GM13977 (cell line): ENCODE results near the gene EEF2K.

Source experiments
- DNase-seq: peaks from one replicate; pipeline ENCODE4 v3.0.0; 2012; ENCODE audit warnings: low spot score
- in situ Hi-C: fragments of 300-500 bp; cut with MboI; formaldehyde crosslinking; loops from one replicate; pipeline ENCODE4 v1.12.0; 2022; ENCODE audit warnings: low sequenced_read_pairs, low pct_unique_long_range_greater_than_20kb, mixed read lengths, inconsistent platforms; ENCODE audit not compliant: unreplicated experiment
- TF ChIP-seq, protein P1 (sequence below): IDR thresholded peaks from 2 replicates; pipeline ENCODE4 v1.5.1; 2012; ENCODE audit warnings: mild to moderate bottlenecking, control low read depth; ENCODE audit not compliant: insufficient read depth; ENCODE audit errors: extremely low read depth, missing control alignments

Gene EEF2K

GRCh38 chr16:22285080-22285479, 79.0 kb downstream of the EEF2K start:
- in situ Hi-C loops, result loop anchor here (25.0 kb wide), 1 partner anchor 273 kb away; the partner anchor contains the start of genes MOSMO and PDZD9
- TF ChIP-seq, protein P1, sequence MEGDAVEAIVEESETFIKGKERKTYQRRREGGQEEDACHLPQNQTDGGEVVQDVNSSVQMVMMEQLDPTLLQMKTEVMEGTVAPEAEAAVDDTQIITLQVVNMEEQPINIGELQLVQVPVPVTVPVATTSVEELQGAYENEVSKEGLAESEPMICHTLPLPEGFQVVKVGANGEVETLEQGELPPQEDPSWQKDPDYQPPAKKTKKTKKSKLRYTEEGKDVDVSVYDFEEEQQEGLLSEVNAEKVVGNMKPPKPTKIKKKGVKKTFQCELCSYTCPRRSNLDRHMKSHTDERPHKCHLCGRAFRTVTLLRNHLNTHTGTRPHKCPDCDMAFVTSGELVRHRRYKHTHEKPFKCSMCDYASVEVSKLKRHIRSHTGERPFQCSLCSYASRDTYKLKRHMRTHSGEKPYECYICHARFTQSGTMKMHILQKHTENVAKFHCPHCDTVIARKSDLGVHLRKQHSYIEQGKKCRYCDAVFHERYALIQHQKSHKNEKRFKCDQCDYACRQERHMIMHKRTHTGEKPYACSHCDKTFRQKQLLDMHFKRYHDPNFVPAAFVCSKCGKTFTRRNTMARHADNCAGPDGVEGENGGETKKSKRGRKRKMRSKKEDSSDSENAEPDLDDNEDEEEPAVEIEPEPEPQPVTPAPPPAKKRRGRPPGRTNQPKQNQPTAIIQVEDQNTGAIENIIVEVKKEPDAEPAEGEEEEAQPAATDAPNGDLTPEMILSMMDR, result no peak
- no peak for DNase-seq

- TF ChIP-seq, protein P1, result no peak
- in situ Hi-C loops, result loop anchor here (25.0 kb wide), 1 partner anchor 279 kb away; the partner anchor contains the start of genes MOSMO and PDZD9
Measured at GRCh38 chr16:22291020-22291419, 84.9 kb downstream of the EEF2K start.

GRCh38 chr16:22291860-22292318, 85.8 kb downstream of the EEF2K start:
- in situ Hi-C loops, result loop anchor here (25.0 kb wide), 1 partner anchor 280 kb away; the partner anchor contains the start of genes MOSMO and PDZD9
- TF ChIP-seq, protein P1, result no peak
- DNase-seq, result no peak

More at GRCh38 chr16:22291020-22291419, 84.9 kb downstream of the EEF2K start:
- no peak for DNase-seq

GRCh38 chr16:22292320-22292719, 86.2 kb downstream of the EEF2K start:
- no peak for DNase-seq
- in situ Hi-C loops, result loop anchor here (25.0 kb wide), 1 partner anchor 280 kb away; the partner anchor contains the start of genes MOSMO and PDZD9
- TF ChIP-seq, protein P1, result no peak

GRCh38 chr16:22293137-22294106, 87.3 kb downstream of the EEF2K start:
- no peak for DNase-seq
- in situ Hi-C loops, result loop anchor here (25.0 kb wide), 1 partner anchor 281 kb away; the partner anchor contains the start of genes MOSMO and PDZD9
- TF ChIP-seq, protein P1, result no peak

DNA sequence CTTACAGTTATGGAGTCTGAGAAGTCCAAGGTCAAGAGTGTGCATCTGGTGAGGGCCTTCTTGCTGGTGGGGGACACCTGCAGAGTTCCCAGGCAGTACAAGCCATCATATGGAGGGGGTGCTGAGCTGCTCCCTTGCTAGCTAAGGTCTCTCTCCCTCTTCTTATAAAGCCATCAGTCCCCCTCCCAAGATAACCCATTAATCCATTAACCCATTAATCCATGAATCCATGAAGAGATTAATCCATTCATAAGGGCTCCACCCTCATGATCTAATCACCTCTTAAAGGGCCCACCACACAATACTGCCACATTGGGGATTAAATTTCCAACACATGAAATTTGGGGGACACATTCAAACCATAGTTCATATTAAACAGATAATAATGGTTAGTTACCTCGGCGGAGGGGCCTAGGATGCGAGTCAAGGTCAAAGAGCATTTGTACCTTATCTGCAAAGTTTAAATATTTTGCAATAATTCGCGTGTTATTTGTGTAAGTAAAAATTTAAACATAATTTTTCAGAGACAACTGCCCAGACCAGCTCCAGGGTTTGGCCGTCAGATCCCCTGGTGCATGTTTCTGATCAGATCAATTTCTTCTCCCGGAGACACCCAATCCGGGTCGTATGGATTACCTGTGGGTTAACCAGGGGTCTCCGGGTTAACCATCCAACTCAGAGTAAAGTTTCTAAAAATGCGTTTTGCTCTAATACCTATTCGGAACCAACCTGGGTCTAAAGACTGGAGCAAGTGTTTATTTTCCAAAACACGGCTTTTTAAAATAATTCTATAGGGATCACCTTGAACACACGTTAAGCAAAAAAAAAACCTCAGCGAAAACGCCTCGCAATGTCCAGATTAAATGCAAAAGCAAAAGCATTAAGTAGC, 90.4 kb downstream of the EEF2K start:
- in situ Hi-C loops, result loop anchor here (5.0 to 25.0 kb wide), 2 partner anchors 94 to 284 kb away; partner anchors contain the start of genes MOSMO and PDZD9
- TF ChIP-seq, protein P1, result no peak
- DNase-seq, result no peak
